Pancreas (tissue), 10 donors: Measurements from ENCODE around the gene DCBLD2. TPM values are rescaled to one million over a fixed set of nuclear protein-coding genes. Genes with fewer than 3 reads are reported as not detected.

ENCODE experiments used
- ATAC-seq, 4 donors: fragments of 200-7000 bp; cut with Tn5 transposase; one replicate each; pipeline versions ENCODE4 v1.8.0 to v1.9.1; 2020; ENCODE audit warnings: mild to moderate bottlenecking in 4 of 4, moderate library complexity in 4 of 4
- DNase-seq, 6 donors: peaks; one replicate each; pipeline ENCODE4 v3.0.0-alpha.2; 2020
- FAIRE-seq: peaks from 2 replicates; lab custom pipeline; 2012; peaks lifted over from hg19 to GRCh38; lab: Jason Lieb, UNC
- H3K27ac ChIP-seq, 4 donors: fragments of 200-600 bp; sonication (generic); 1 replicate in 3 of 4; 2 replicates in 1 of 4; pipeline versions ENCODE4 v1.5.0 to v1.8.0; 2020
- H3K27me3 ChIP-seq, 4 donors: fragments of 200-600 bp; one replicate each; pipeline ENCODE4 v1.8.0; 2021
- H3K36me3 ChIP-seq, 3 donors: fragments of 200-600 bp; sonication (generic) in 1 of 3; one replicate each; pipeline versions ENCODE4 v1.5.0 to v1.8.0; 2020 to 2021
- H3K4me1 ChIP-seq, 3 donors: fragments of 200-600 bp; one replicate each; pipeline ENCODE4 v1.8.0; 2021
- H3K4me3 ChIP-seq, 4 donors: fragments of 200-600 bp; sonication (generic) in 2 of 4; one replicate each; pipeline versions ENCODE4 v1.5.0 to v1.8.0; 2020 to 2021
- H3K9me3 ChIP-seq, 4 donors: fragments of 200-600 bp; one replicate each; pipeline ENCODE4 v1.8.0; 2021
- WGBS, 2 donors: extraction: QIAGEN DNeasy Blood & Tissue Kit; methylation state at CpG; one replicate each; pipeline ENCODE4 v1.1.7; 2013; 5-methylcytosine and 5-hydroxymethylcytosine counted together
- intact Hi-C, 3 donors: fragments of 100-400 bp; cut with DNase I; formaldehyde crosslinking; loops; one replicate each; pipeline versions ENCODE4 v1.11.1 to v1.14.2; 2022
- polyA plus RNA-seq, 2 donors: library from polyadenylated mRNA; stranded (reverse); fragments of 200-250 nt; gene quantifications; one replicate each; pipeline ENCODE4 v1.2.3, GENCODE V29; 2013
- total RNA-seq, 6 donors: library from RNA; stranded (reverse); fragmentation: NEBNext Ultra II Directional in 4 of 6; extraction: Animal tissue kit (Norgen Biotek cat#: 25700) in 4 of 6; gene quantifications; one replicate each; pipeline versions ENCODE4 v1.2.1 to v1.2.4, GENCODE V29; 2021 to 2023
- TF ChIP-seq, protein P1 (sequence below), 4 donors: fragments of 200-600 bp; sonication (generic) in 3 of 4; IDR thresholded peaks; one replicate each; pipeline versions ENCODE4 v1.5.0 to v1.8.0; 2021; ENCODE audit warnings: antibody characterized with exemption in 4 of 4
- donor health status: healthy with polysubstance abuse.
- donor health status: DM: no; HTN: no; CAD: no; lungs with moderate emphysema.
- donor health status: DM: no; HTN: no; CAD: no.
- donor health status: control.
- donor health status: control.
- donor health status: Bipolar disorder and iron deficiency.
- donor health status: DM: yes; HTN: yes; CAD: no.
- donor health status: DM: no; HTN: no; CAD: no.
- donor health status: DM: no; HTN: no; CAD: no.
- donor health status: DM: yes; HTN: yes; CAD: no.

DCBLD2 gene
- total and polyA plus RNA-seq, 8 donors = 2.2 to 12.9 (median 6.9) TPM

- no peak overlapping the region for H3K4me3 ChIP-seq
- H3K4me1 ChIP-seq = no peaks in the 10 kb centered on the region
- H3K27ac ChIP-seq = no peak overlapping the region
- no peaks in the 10 kb centered on the region for H3K27me3 ChIP-seq
- H3K9me3 ChIP-seq = no peaks in the 10 kb centered on the region
- WGBS, 2 donors = 38 to 57% methylated on average over 1 of the region's 1 CpG
- FAIRE-seq = no peak
- no peaks in the 10 kb centered on the region for H3K36me3 ChIP-seq
- no peak for ATAC-seq
- TF ChIP-seq, protein P1, sequence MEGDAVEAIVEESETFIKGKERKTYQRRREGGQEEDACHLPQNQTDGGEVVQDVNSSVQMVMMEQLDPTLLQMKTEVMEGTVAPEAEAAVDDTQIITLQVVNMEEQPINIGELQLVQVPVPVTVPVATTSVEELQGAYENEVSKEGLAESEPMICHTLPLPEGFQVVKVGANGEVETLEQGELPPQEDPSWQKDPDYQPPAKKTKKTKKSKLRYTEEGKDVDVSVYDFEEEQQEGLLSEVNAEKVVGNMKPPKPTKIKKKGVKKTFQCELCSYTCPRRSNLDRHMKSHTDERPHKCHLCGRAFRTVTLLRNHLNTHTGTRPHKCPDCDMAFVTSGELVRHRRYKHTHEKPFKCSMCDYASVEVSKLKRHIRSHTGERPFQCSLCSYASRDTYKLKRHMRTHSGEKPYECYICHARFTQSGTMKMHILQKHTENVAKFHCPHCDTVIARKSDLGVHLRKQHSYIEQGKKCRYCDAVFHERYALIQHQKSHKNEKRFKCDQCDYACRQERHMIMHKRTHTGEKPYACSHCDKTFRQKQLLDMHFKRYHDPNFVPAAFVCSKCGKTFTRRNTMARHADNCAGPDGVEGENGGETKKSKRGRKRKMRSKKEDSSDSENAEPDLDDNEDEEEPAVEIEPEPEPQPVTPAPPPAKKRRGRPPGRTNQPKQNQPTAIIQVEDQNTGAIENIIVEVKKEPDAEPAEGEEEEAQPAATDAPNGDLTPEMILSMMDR (IDR thresholded peaks at IDR 0.05) = no peak
- DNase-seq = no peak
- intact Hi-C loops = no loop called here
Measured at GRCh38 chr3:98912448-98912847, 11.0 kb upstream of the DCBLD2 start.

DNA sequence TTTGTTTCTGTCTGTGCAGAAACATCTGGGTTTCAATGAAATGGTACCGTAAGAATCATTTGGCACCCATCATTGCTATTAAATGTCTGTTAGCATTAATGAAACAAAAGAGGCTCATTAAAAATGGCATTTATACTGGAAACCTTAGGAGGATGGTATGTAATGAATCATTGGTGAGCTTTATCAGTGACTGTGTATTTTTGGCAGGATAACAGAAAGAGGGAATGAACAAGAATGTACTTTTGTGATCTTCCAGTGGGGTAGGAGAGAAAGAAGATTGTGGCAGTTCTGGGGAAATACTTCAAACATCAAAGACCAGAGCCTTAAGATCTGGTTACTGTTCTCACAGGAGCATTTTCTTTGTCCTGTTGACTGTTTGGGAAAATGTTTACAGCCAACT lies 4.7 kb upstream of the DCBLD2 start:
- Histone ChIP-seq H3K4me3 (no peak overlapping the region), H3K27ac (no peak overlapping the region), H3K4me1 (peaks cover 0 to 4% (median 4%) of the 10 kb centered on the region in 3 donors), H3K9me3 (no peaks in the 10 kb centered on the region), H3K27me3 (no peaks in the 10 kb centered on the region), H3K36me3 (no peaks in the 10 kb centered on the region)
- FAIRE-seq = no peak
- intact Hi-C loops = no loop called here
- 90 to 97% methylated on average over 1 of the region's 1 CpG for WGBS, 2 donors
- ATAC-seq = no peak
- no peak for DNase-seq
- TF ChIP-seq, protein P1 (IDR thresholded peaks at IDR 0.05) = no peak

- Histone ChIP-seq H3K4me3 (no peak overlapping the region), H3K4me1 (peaks cover 0 to 12% (median 8%) of the 10 kb centered on the region in 3 donors), H3K27me3 (no peaks in the 10 kb centered on the region), H3K36me3 (no peaks in the 10 kb centered on the region), H3K9me3 (no peaks in the 10 kb centered on the region), H3K27ac (no peak overlapping the region)
- WGBS, 2 donors = 90 to 94% methylated on average over 11 of the region's 11 CpGs
- ATAC-seq (no peak), FAIRE-seq (no peak), DNase-seq (no peak)
- TF ChIP-seq, protein P1 (IDR thresholded peaks at IDR 0.05) = no peak
- intact Hi-C loops = no loop called here
Measured at GRCh38 chr3:98903705-98904481, 2.4 kb upstream of the DCBLD2 start.

DNA sequence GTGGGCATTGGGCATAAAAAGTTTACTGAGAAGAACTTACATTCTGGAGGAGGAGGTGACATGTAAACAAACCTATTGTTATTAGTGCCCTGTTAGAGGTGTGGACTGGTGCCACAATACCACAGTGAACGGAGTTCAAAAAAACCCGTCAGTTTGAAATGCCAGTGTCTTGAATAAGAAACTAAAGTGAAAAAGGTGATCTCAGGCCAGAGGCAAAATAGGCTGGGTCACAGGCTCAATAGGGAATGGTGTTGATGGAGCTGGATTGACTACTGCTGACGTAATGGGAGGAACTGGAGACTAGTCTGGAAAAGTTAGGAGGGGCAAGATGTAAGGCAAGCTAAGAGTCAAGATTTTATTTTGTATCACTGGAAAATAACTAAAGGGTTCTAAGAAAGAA lies 1.6 kb upstream of the DCBLD2 start:
- no peaks in the 10 kb centered on the region for H3K27me3 ChIP-seq
- WGBS, 2 donors = 83 to 91% methylated on average over 3 of the region's 3 CpGs
- H3K4me3 ChIP-seq = no peak overlapping the region
- DNase-seq = no peak
- H3K4me1 ChIP-seq = peaks cover 0 to 12% (median 8%) of the 10 kb centered on the region in 3 donors
- no peaks in the 10 kb centered on the region for H3K36me3 ChIP-seq
- intact Hi-C loops = no loop called here
- no peak for ATAC-seq
- no peak for FAIRE-seq
- no peak overlapping the region for H3K27ac ChIP-seq
- TF ChIP-seq, protein P1 (IDR thresholded peaks at IDR 0.05) = no peak
- no peaks in the 10 kb centered on the region for H3K9me3 ChIP-seq

DNA sequence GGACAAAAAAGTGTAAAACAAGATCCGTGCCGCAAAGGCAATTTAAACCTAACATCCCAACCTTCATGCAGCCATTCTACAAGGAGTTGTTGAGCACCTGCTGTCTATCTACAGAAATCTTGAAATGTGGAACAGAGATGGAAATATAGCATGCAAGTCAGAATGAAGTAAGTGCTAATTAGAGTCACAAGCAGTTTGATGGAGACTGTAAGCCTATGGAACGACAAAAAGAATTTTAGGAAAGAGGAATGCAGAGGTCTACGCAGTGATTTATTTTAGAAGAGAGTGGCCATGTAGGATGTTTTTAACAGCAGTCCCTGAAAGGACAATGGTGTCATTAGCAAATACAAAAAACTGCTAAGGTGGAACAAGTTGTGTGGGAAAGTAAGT lies 851 bp upstream of the DCBLD2 start:
- DNase-seq = no peak
- H3K27ac ChIP-seq = peak overlapping the region in 3 of 4 donors; percentile 62 to 82 (median 80)
- FAIRE-seq = no peak
- 19 to 21% methylated on average over 4 of the region's 4 CpGs for WGBS, 2 donors
- ATAC-seq = no peak
- TF ChIP-seq, protein P1 (IDR thresholded peaks at IDR 0.05) = no peak
- H3K4me3 ChIP-seq = peak overlapping the region; percentile 24 to 94 (median 93)
- H3K4me1 ChIP-seq = peaks cover 0 to 14% (median 8%) of the 10 kb centered on the region in 3 donors
- H3K9me3 ChIP-seq = no peaks in the 10 kb centered on the region
- H3K27me3 ChIP-seq = no peaks in the 10 kb centered on the region
- H3K36me3 ChIP-seq = no peaks in the 10 kb centered on the region
- intact Hi-C loops = no loop called here
